H9 (cell line): ENCODE results near the gene TBC1D19. TPM values are rescaled to one million over a fixed set of nuclear protein-coding genes. Genes with fewer than 3 reads are reported as not detected.

Experiments used
- DNase-seq: peaks from one replicate; pipeline ENCODE4 v3.0.0-alpha.2; 2017
- H2AFZ ChIP-seq: one replicate; pipeline ENCODE4 v1.6.1; 2013; ENCODE audit warnings: mild to moderate bottlenecking, low read length, control low read depth, moderate library complexity
- H2AK5ac ChIP-seq: 2 replicates; pipeline ENCODE4 v1.6.1; 2013; ENCODE audit warnings: low read length, control low read depth, mixed read lengths; ENCODE audit not compliant: insufficient read length
- H2BK120ac ChIP-seq: one replicate; pipeline ENCODE4 v1.6.1; 2013; ENCODE audit warnings: low read depth, mild to moderate bottlenecking, low read length, control low read depth, inconsistent platforms; ENCODE audit not compliant: poor library complexity, severe bottlenecking
- H2BK12ac ChIP-seq: 2 replicates; pipeline ENCODE4 v1.6.1; 2013; ENCODE audit warnings: low read length, control low read depth, mixed read lengths, low read depth; ENCODE audit not compliant: insufficient read length
- H2BK15ac ChIP-seq: 2 replicates; pipeline ENCODE4 v1.6.1; 2013; ENCODE audit warnings: low read depth, low read length, control low read depth
- H2BK20ac ChIP-seq: one replicate; pipeline ENCODE4 v1.6.1; 2013; ENCODE audit warnings: low read depth, mild to moderate bottlenecking, low read length, control low read depth, inconsistent platforms; ENCODE audit not compliant: poor library complexity, severe bottlenecking
- H2BK5ac ChIP-seq: 2 replicates; pipeline ENCODE4 v1.6.1; 2013; ENCODE audit warnings: low read length, control low read depth, mixed read lengths; ENCODE audit not compliant: insufficient read length
- H3K14ac ChIP-seq: 2 replicates; pipeline ENCODE4 v1.6.1; 2013; ENCODE audit warnings: low read length, control low read depth; ENCODE audit not compliant: insufficient read depth
- H3K18ac ChIP-seq: 2 replicates; pipeline ENCODE4 v1.6.1; 2013; ENCODE audit warnings: low read depth, mild to moderate bottlenecking, mixed read lengths, low read length, control low read depth; ENCODE audit not compliant: insufficient read length
- H3K23ac ChIP-seq: 2 replicates; pipeline ENCODE4 v1.6.1; 2013; ENCODE audit warnings: low read length, control low read depth, mixed read lengths, low read depth; ENCODE audit not compliant: insufficient read length
- H3K23me2 ChIP-seq: 2 replicates; pipeline ENCODE4 v1.6.1; 2013; ENCODE audit warnings: low read depth, mild to moderate bottlenecking, mixed read lengths, low read length, control low read depth; ENCODE audit not compliant: insufficient read length, poor library complexity, severe bottlenecking
- H3K27ac ChIP-seq: 2 replicates; pipeline ENCODE4 v1.5.1; 2013; ENCODE audit warnings: low read length, control low read depth, mixed read lengths, low read depth; ENCODE audit not compliant: insufficient read length
- H3K27me3 ChIP-seq: 2 replicates; pipeline ENCODE4 v1.6.1; 2013; ENCODE audit warnings: low read length, control low read depth, inconsistent platforms; ENCODE audit not compliant: insufficient read depth
- H3K4ac ChIP-seq: 2 replicates; pipeline ENCODE4 v1.6.1; 2013; ENCODE audit warnings: low read depth, mild to moderate bottlenecking, control low read depth, inconsistent platforms, low read length, moderate library complexity
- H3K4me1 ChIP-seq: 2 replicates; pipeline ENCODE4 v1.6.1; 2013; ENCODE audit warnings: low read length, control low read depth, inconsistent platforms; ENCODE audit not compliant: insufficient read depth
- H3K4me2 ChIP-seq: 2 replicates; pipeline ENCODE4 v1.6.1; 2013; ENCODE audit warnings: low read length, control low read depth, mixed read lengths; ENCODE audit not compliant: insufficient read length, insufficient read depth
- H3K56ac ChIP-seq: 2 replicates; pipeline ENCODE4 v1.6.1; 2013; ENCODE audit warnings: low read depth, mild to moderate bottlenecking, mixed read lengths, low read length, control low read depth; ENCODE audit not compliant: insufficient read length
- H3K79me1 ChIP-seq: 2 replicates; pipeline ENCODE4 v1.6.1; 2013; ENCODE audit warnings: low read depth, mild to moderate bottlenecking, moderate library complexity, low read length, control low read depth, inconsistent platforms; ENCODE audit not compliant: insufficient read depth, poor library complexity, severe bottlenecking
- H3K79me2 ChIP-seq: 2 replicates; pipeline ENCODE4 v1.6.1; 2013; ENCODE audit warnings: low read length, control low read depth, inconsistent platforms; ENCODE audit not compliant: insufficient read depth
- H3K9ac ChIP-seq: 2 replicates; pipeline ENCODE4 v1.6.1; 2013; ENCODE audit warnings: low read length, control low read depth, mixed read lengths; ENCODE audit not compliant: insufficient read length; ENCODE audit errors: extremely low read depth
- H3K9me3 ChIP-seq: one replicate; pipeline ENCODE4 v1.6.1; 2013; ENCODE audit warnings: low read depth, low read length, inconsistent platforms; ENCODE audit not compliant: control insufficient read depth
- H3T11ph ChIP-seq: one replicate; pipeline ENCODE4 v1.6.1; 2013; ENCODE audit warnings: mild to moderate bottlenecking, low read length, control low read depth, inconsistent platforms
- H4K20me1 ChIP-seq: one replicate; pipeline ENCODE4 v1.6.1; 2013; ENCODE audit not compliant: control insufficient read depth, insufficient read length, insufficient read depth
- H4K5ac ChIP-seq: 2 replicates; pipeline ENCODE4 v1.6.1; 2013; ENCODE audit warnings: low read depth, mild to moderate bottlenecking, mixed read lengths, low read length, control low read depth; ENCODE audit not compliant: insufficient read length
- H4K8ac ChIP-seq: replicated peaks from 2 replicates; pipeline ENCODE4 v1.6.1; 2013; ENCODE audit warnings: low read length, control low read depth, mixed read lengths, low read depth; ENCODE audit not compliant: insufficient read length
- H4K91ac ChIP-seq: 2 replicates; pipeline ENCODE4 v1.6.1; 2013; ENCODE audit warnings: low read depth, mild to moderate bottlenecking, moderate library complexity, mixed read lengths, low read length, control low read depth; ENCODE audit not compliant: insufficient read length
- H3K27ac Mint-ChIP-seq, 3 experiments: 2 replicates in 2 of 3; 3 replicates in 1 of 3; pipeline ENCODE4 v1.8.0; 2020 to 2021; ENCODE audit warnings: mixed read lengths in 3 of 3, mild to moderate bottlenecking in 1 of 3, moderate library complexity in 1 of 3
- H3K27me3 Mint-ChIP-seq: 2 replicates; pipeline ENCODE4 v1.8.0; 2021; ENCODE audit warnings: low read depth, mild to moderate bottlenecking, moderate library complexity, mixed read lengths
- H3K36me3 Mint-ChIP-seq, 3 experiments: 2 replicates in 2 of 3; 3 replicates in 1 of 3; pipeline ENCODE4 v1.8.0; 2020 to 2021; ENCODE audit warnings: low read depth in 3 of 3, mixed read lengths in 3 of 3; ENCODE audit not compliant: insufficient read depth in 1 of 3
- H3K4me1 Mint-ChIP-seq, 2 experiments: 2 replicates each; pipeline ENCODE4 v1.8.0; 2020; ENCODE audit warnings: mixed read lengths in 2 of 2
- H3K4me3 Mint-ChIP-seq, 2 experiments: 2 replicates in 1 of 2; 3 replicates in 1 of 2; pipeline ENCODE4 v1.8.0; 2020 to 2021; ENCODE audit warnings: mild to moderate bottlenecking in 2 of 2, mixed read lengths in 2 of 2, moderate library complexity in 1 of 2
- H3K9me3 Mint-ChIP-seq, 2 experiments: 2 replicates in 1 of 2; 3 replicates in 1 of 2; pipeline ENCODE4 v1.8.0; 2020; ENCODE audit warnings: mild to moderate bottlenecking in 2 of 2, mixed read lengths in 2 of 2, moderate library complexity in 1 of 2
- total RNA-seq: library from RNA; stranded (reverse); gene quantifications from 2 replicates; pipeline ENCODE4 v1.2.1, GENCODE V29; 2021
- TF ChIP-seq, protein P1 (sequence below): fragments of 200-600 bp; sonication (generic); conservative IDR thresholded peaks from 3 replicates; pipeline ENCODE4 v1.8.0; 2021; ENCODE audit warnings: antibody characterized with exemption, mild to moderate bottlenecking

The TBC1D19 gene
- total RNA-seq, 1 experiment from 2014 or later, result 3.2 TPM

GRCh38 chr4:26619784-26620183 is 35.9 kb downstream of the TBC1D19 start:
- H3K9ac ChIP-seq, result no peak overlapping the region
- no peak overlapping the region for H3K56ac ChIP-seq
- no peaks in the 10 kb centered on the region for H3K9me3 ChIP-seq
- Mint-ChIP-seq H3K9me3 (no peaks in the 10 kb centered on the region), H3K4me1 (0 out of 4 replicates have a peak, but pooled peaks cover 0 to 5% of the 10 kb centered on the region in 2 experiments), H3K36me3 (no peaks in the 10 kb centered on the region), H3K27ac (no peak overlapping the region), H3K4me3 (no peak overlapping the region), H3K27me3 (no peaks in the 10 kb centered on the region)
- no peak overlapping the region for H4K5ac ChIP-seq
- no peak overlapping the region for H2AK5ac ChIP-seq
- no peak overlapping the region for H4K91ac ChIP-seq
- no peak overlapping the region for H2BK15ac ChIP-seq
- H3K18ac ChIP-seq, result no peak overlapping the region
- H3K27me3 ChIP-seq, result no peaks in the 10 kb centered on the region
- no peak for DNase-seq
- no peak overlapping the region for H2BK12ac ChIP-seq
- no peak overlapping the region for H2BK20ac ChIP-seq
- H3K4ac ChIP-seq, result no peak overlapping the region
- H3K14ac ChIP-seq, result no peak overlapping the region
- TF ChIP-seq, protein P1, sequence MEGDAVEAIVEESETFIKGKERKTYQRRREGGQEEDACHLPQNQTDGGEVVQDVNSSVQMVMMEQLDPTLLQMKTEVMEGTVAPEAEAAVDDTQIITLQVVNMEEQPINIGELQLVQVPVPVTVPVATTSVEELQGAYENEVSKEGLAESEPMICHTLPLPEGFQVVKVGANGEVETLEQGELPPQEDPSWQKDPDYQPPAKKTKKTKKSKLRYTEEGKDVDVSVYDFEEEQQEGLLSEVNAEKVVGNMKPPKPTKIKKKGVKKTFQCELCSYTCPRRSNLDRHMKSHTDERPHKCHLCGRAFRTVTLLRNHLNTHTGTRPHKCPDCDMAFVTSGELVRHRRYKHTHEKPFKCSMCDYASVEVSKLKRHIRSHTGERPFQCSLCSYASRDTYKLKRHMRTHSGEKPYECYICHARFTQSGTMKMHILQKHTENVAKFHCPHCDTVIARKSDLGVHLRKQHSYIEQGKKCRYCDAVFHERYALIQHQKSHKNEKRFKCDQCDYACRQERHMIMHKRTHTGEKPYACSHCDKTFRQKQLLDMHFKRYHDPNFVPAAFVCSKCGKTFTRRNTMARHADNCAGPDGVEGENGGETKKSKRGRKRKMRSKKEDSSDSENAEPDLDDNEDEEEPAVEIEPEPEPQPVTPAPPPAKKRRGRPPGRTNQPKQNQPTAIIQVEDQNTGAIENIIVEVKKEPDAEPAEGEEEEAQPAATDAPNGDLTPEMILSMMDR, result no peak
- H3K23me2 ChIP-seq, result no peaks in the 10 kb centered on the region
- no peak overlapping the region for H2BK5ac ChIP-seq
- no peak overlapping the region for H3K27ac ChIP-seq
- no peak overlapping the region for H4K8ac ChIP-seq
- H3K4me2 ChIP-seq, result no peak overlapping the region
- no peak overlapping the region for H3T11ph ChIP-seq
- no peaks in the 10 kb centered on the region for H4K20me1 ChIP-seq
- no peaks in the 10 kb centered on the region for H3K79me2 ChIP-seq
- H3K79me1 ChIP-seq, result no peaks in the 10 kb centered on the region
- no peak overlapping the region for H2BK120ac ChIP-seq
- no peak overlapping the region for H2AFZ ChIP-seq
- H3K23ac ChIP-seq, result no peak overlapping the region
- no peaks in the 10 kb centered on the region; the same call in 1 of the 2 replicates for H3K4me1 ChIP-seq
